HEK293 (cell line): ENCODE results near the gene GNAI1.

Experiments used
- BCL11A ChIP-seq: fragments of 450-650 bp; formaldehyde crosslinking; IDR thresholded peaks from 2 replicates; pipeline ENCODE4 v1.5.1; 2016; ENCODE audit warnings: low read depth, missing biosample characterization, missing genetic modification characterization
- PRDM1 ChIP-seq: fragments of 450-650 bp; formaldehyde crosslinking; IDR thresholded peaks from 2 replicates; pipeline ENCODE4; 2016; ENCODE audit warnings: missing biosample characterization, missing genetic modification characterization
- REST ChIP-seq: fragments of 450-650 bp; formaldehyde crosslinking; IDR thresholded peaks from 2 replicates; pipeline ENCODE4 v1.5.1; 2016; ENCODE audit warnings: missing biosample characterization, missing genetic modification characterization
- ZBTB20 ChIP-seq: fragments of 450-650 bp; formaldehyde crosslinking; IDR thresholded peaks from 2 replicates; pipeline ENCODE4 v1.5.1; 2016; ENCODE audit warnings: missing biosample characterization, missing genetic modification characterization
- ZFP37 ChIP-seq: fragments of 450-650 bp; formaldehyde crosslinking; IDR thresholded peaks from 2 replicates; pipeline ENCODE4 v1.5.1; 2016; ENCODE audit warnings: missing biosample characterization, missing genetic modification characterization
- ZNF132 ChIP-seq: fragments of 450-650 bp; formaldehyde crosslinking; IDR thresholded peaks from 2 replicates; pipeline ENCODE4 v1.5.1; 2017; ENCODE audit warnings: missing biosample characterization, missing genetic modification characterization, borderline replicate concordance
- ZNF704 ChIP-seq: fragments of 450-650 bp; formaldehyde crosslinking; IDR thresholded peaks from 2 replicates; pipeline ENCODE4 v1.5.1; 2016; ENCODE audit warnings: missing biosample characterization, missing genetic modification characterization
- TF ChIP-seq, protein P1 (sequence below): fragments of 450-650 bp; formaldehyde crosslinking; IDR thresholded peaks from 2 replicates; pipeline ENCODE4 v1.5.1; 2016; ENCODE audit warnings: missing biosample characterization, missing genetic modification characterization

DNA sequence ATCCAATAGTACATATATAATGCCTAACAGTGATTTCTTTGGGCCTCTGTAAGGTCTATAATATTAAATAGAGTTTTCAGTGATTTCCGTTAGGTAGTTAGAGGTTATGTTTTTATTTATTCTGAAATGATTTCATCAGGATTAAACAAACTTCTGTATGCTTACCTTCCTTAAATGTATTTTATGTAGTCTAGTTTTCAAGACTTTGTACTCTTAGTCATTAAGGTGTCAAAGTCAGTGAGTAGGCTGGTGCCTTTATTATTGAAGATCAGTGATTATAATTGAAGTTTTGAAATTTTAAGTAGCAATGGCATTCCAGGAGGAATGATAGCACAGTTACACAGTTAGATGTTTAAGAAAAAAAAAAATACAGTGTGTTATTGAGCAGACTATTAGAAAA is 20.7 kb downstream of the GNAI1 start:
- TF ChIP-seq ZNF704 (tag by site-specific recombination) (no peak), ZFP37 (no peak), ZNF132 (tag by site-specific recombination) (no peak), BCL11A (tag by site-specific recombination) (no peak), REST (tag by site-specific recombination) (no peak), ZBTB20 (tag by site-specific recombination) (no peak), PRDM1 (tag by site-specific recombination) (no peak)
- TF ChIP-seq, protein P1, sequence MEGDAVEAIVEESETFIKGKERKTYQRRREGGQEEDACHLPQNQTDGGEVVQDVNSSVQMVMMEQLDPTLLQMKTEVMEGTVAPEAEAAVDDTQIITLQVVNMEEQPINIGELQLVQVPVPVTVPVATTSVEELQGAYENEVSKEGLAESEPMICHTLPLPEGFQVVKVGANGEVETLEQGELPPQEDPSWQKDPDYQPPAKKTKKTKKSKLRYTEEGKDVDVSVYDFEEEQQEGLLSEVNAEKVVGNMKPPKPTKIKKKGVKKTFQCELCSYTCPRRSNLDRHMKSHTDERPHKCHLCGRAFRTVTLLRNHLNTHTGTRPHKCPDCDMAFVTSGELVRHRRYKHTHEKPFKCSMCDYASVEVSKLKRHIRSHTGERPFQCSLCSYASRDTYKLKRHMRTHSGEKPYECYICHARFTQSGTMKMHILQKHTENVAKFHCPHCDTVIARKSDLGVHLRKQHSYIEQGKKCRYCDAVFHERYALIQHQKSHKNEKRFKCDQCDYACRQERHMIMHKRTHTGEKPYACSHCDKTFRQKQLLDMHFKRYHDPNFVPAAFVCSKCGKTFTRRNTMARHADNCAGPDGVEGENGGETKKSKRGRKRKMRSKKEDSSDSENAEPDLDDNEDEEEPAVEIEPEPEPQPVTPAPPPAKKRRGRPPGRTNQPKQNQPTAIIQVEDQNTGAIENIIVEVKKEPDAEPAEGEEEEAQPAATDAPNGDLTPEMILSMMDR, result no peak
